Osteoblast (primary cell): ENCODE data around the gene G6PC2. TPM values are rescaled to one million over a fixed set of nuclear protein-coding genes. Genes with fewer than 3 reads are reported as not detected.
A peak's percentile ranks its signal among the peaks of the same experiment; 100 is the strongest.

Experiments
- DNase-seq: peaks from one replicate; pipeline ENCODE4 v3.0.0; 2011; ENCODE audit warnings: low spot score, mixed read lengths; ENCODE audit not compliant: insufficient read length; ENCODE audit errors: missing footprints
- H2AFZ ChIP-seq: 2 replicates; pipeline ENCODE4 v1.6.0; 2011; ENCODE audit warnings: mild to moderate bottlenecking, low read length
- H3K27ac ChIP-seq: 2 replicates; pipeline ENCODE4 v1.5.1; 2011; ENCODE audit warnings: mild to moderate bottlenecking, low read depth, low read length, moderate library complexity
- H3K27me3 ChIP-seq: 2 replicates; pipeline ENCODE4 v1.6.0; 2012; ENCODE audit warnings: mild to moderate bottlenecking, control low read depth, inconsistent platforms, low read length, moderate library complexity; ENCODE audit not compliant: insufficient read depth
- H3K36me3 ChIP-seq: 2 replicates; pipeline ENCODE4 v1.5.1; 2011; ENCODE audit warnings: mild to moderate bottlenecking, low read length, control low read depth, moderate library complexity; ENCODE audit not compliant: insufficient read depth
- H3K4me1 ChIP-seq: 2 replicates; pipeline ENCODE4 v1.5.1; 2011; ENCODE audit warnings: mild to moderate bottlenecking, low read length, control low read depth, moderate library complexity; ENCODE audit not compliant: insufficient read depth
- H3K4me2 ChIP-seq: 2 replicates; pipeline ENCODE4 v1.6.0; 2011; ENCODE audit warnings: mild to moderate bottlenecking, low read length; ENCODE audit not compliant: insufficient read depth
- H3K4me3 ChIP-seq: fragments of 200-600 bp; sonication (generic); 3 replicates; pipeline ENCODE4 v1.5.1; 2012; ENCODE audit warnings: mild to moderate bottlenecking, low read length, inconsistent platforms; ENCODE audit not compliant: insufficient read depth
- H3K79me2 ChIP-seq: 2 replicates; pipeline ENCODE4 v1.6.0; 2012; ENCODE audit warnings: mild to moderate bottlenecking, low read length, control low read depth, inconsistent platforms; ENCODE audit not compliant: insufficient read depth
- H3K9me3 ChIP-seq: 2 replicates; pipeline ENCODE4 v1.5.1; 2011; ENCODE audit warnings: low read depth, low read length, control low read depth
- H4K20me1 ChIP-seq: 2 replicates; pipeline ENCODE4 v1.6.0; 2012; ENCODE audit warnings: mild to moderate bottlenecking, low read length, control low read depth; ENCODE audit not compliant: insufficient read depth
- total RNA-seq: library from RNA; depleted of rRNA; stranded (reverse); fragments of >200 nt; gene quantifications from 2 replicates; pipeline ENCODE4 v1.2.3, GENCODE V29; 2012
- TF ChIP-seq, protein P1 (sequence below): IDR thresholded peaks from 2 replicates; pipeline ENCODE4 v1.5.1; 2011; ENCODE audit warnings: mild to moderate bottlenecking, low read depth, low read length, moderate library complexity; ENCODE audit errors: extremely low read depth

The G6PC2 gene
- total RNA-seq, 1 donor, result not detected

DNA sequence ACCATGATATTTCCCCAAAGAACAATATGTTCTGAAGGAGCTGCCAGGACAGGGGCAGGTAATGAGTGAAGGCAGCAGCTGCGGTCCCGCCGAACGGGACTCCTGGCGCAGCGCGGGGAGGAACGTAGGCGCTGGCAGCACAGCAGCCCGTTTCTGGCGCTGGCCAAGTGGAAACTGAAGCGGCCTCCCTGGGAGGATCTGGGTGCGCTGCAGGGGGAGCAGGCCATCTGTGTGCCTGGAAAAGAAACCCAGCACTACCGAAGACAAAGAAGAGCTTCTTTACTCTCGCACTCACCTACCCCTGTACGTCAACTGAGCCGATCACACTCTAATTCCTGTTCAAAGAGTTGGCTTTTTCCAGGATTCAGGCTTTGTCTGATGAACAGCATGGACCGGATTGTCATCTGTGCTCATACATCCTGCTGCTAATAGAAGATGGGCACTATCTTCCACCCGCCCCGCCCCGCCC is 11.8 kb downstream of the G6PC2 start:
- Histone ChIP-seq H4K20me1 (no peaks in the 10 kb centered on the region), H3K27me3 (peaks cover 52% of the 10 kb centered on the region)
- peak; percentile 46 for DNase-seq

DNA sequence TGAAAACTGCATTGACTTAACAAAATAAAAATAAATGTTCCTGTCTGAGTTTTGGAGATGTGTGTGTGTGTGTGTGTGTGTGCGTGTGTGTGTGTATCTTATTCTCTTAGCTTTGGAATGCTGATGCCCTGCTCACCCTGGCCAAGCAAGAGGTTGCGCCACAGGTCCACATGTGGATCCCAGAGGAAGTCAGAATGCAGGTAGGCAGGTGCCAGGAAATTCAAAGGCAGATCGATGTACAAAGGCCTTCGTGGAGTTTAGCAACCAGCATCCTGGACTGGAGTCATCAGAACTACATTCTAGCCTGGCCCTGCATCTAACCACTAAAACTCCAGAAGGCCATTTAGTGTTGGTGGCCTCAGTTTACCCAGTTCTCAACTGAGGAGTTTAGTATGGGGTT is 12.4 kb downstream of the G6PC2 start:
- Histone ChIP-seq H3K9me3 (no peaks in the 10 kb centered on the region), H3K4me1 (no peaks in the 10 kb centered on the region), H3K27me3 (peaks cover 55% of the 10 kb centered on the region), H2AFZ (no peak overlapping the region), H3K4me3 (no peak overlapping the region), H3K79me2 (no peaks in the 10 kb centered on the region), H3K4me2 (no peak overlapping the region), H3K27ac (no peak overlapping the region), H4K20me1 (no peaks in the 10 kb centered on the region), H3K36me3 (no peaks in the 10 kb centered on the region)
- TF ChIP-seq, protein P1, sequence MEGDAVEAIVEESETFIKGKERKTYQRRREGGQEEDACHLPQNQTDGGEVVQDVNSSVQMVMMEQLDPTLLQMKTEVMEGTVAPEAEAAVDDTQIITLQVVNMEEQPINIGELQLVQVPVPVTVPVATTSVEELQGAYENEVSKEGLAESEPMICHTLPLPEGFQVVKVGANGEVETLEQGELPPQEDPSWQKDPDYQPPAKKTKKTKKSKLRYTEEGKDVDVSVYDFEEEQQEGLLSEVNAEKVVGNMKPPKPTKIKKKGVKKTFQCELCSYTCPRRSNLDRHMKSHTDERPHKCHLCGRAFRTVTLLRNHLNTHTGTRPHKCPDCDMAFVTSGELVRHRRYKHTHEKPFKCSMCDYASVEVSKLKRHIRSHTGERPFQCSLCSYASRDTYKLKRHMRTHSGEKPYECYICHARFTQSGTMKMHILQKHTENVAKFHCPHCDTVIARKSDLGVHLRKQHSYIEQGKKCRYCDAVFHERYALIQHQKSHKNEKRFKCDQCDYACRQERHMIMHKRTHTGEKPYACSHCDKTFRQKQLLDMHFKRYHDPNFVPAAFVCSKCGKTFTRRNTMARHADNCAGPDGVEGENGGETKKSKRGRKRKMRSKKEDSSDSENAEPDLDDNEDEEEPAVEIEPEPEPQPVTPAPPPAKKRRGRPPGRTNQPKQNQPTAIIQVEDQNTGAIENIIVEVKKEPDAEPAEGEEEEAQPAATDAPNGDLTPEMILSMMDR, result no peak
- no peak for DNase-seq

More for the DNA sequence above, 11.8 kb downstream of the G6PC2 start:
- Histone ChIP-seq H3K9me3 (no peaks in the 10 kb centered on the region), H3K27ac (no peak overlapping the region), H3K4me2 (peak overlapping the region; percentile 87), H3K4me1 (no peaks in the 10 kb centered on the region), H3K79me2 (no peaks in the 10 kb centered on the region), H3K36me3 (no peaks in the 10 kb centered on the region), H3K4me3 (peak overlapping the region; percentile 60), H2AFZ (peak overlapping the region; percentile 83)
- TF ChIP-seq, protein P1, result no peak

DNA sequence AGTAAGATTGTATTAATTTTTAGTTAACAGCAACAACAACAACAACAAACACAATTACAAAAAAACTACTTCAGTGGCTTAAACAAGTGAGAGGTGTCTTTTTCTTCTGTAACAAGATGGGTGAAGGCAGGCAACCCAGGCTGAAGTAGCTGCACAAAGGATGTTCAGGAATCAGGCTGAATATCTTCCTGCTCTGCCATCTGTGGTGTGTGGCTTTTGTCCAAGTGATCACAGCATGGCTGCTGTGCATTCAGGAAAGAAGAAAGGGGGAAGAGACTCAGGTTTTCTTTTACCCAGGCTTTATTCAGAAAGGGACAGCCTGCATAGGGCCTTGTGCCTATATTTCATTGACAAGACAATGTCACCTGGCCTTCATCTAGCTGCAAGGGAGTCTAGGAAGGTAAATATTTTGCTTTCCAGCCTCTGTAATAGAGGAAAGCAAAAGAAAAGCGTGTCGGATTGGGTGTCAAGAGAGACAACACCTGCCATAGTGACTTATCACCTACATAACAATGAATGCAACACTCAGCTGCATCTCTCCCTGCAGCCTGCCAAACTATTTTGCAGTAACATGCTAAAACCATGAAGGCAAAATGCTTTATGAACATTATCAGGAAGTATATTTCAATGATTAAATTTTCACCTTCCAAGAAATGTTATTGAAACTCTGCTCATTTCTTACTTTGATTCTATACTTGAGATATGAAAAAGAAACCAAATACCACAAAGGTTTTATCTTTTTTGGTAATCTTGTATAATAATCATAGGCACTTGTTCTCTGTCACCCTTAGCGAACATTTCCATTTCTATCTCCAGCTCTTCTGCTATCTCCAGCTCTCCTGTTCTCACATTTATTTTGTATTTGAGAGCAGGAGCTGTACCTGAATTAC is 14.6 kb downstream of the G6PC2 start:
- DNase-seq, result no peak
- Histone ChIP-seq H3K4me1 (no peaks in the 10 kb centered on the region), H3K4me2 (no peak overlapping the region), H2AFZ (no peak overlapping the region), H4K20me1 (no peaks in the 10 kb centered on the region), H3K27me3 (peaks cover 44% of the 10 kb centered on the region), H3K4me3 (no peak overlapping the region), H3K27ac (no peak overlapping the region), H3K36me3 (no peaks in the 10 kb centered on the region), H3K9me3 (no peaks in the 10 kb centered on the region), H3K79me2 (no peaks in the 10 kb centered on the region)
- TF ChIP-seq, protein P1, result no peak

DNA sequence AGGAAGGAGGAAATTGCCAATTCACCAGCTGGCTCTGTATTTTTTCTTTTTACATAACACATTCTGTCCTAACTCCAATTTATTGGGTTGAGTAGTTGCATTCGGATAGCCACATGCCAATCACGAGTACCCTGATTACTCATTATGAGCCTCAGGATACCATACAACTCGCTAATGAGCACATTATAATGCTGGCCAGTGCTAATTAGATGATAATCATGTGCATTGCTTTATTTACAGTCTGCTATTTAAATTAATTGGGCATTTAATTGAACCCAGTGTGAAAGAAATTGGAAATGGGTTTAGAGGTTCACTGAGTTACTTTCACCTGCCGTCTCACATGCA is 15.2 kb downstream of the G6PC2 start:
- H3K36me3 ChIP-seq, result no peaks in the 10 kb centered on the region
- H3K4me3 ChIP-seq, result no peak overlapping the region
- H3K27me3 ChIP-seq, result peaks cover 43% of the 10 kb centered on the region
- no peak overlapping the region for H3K4me2 ChIP-seq
- H3K79me2 ChIP-seq, result no peaks in the 10 kb centered on the region
- DNase-seq, result no peak
- H3K27ac ChIP-seq, result no peak overlapping the region
- H2AFZ ChIP-seq, result no peak overlapping the region
- H3K4me1 ChIP-seq, result peaks cover 3% of the 10 kb centered on the region
- H4K20me1 ChIP-seq, result no peaks in the 10 kb centered on the region
- TF ChIP-seq, protein P1, result no peak
- no peaks in the 10 kb centered on the region for H3K9me3 ChIP-seq
